MCF 10A (cell line): Measurements from ENCODE around the gene IFT25. TPM values are rescaled to one million over a fixed set of nuclear protein-coding genes. Genes with fewer than 3 reads are reported as not detected.

Source experiments
- BruUV-seq: library from RNA; stranded (reverse); fragments of 400-500 nt; replicated peaks from 2 replicates; lab custom pipeline; 2021; lab: Mats Ljungman, UMichigan
- CTCF ChIA-PET: fragments of 300-600 bp; sonication (Branson Sonifier 250); formaldehyde crosslinking; extraction: SDS; loops from one replicate; lab custom pipeline; 2021; ENCODE audit warnings: antibody characterized with exemption, inconsistent platforms; lab: Yijun Ruan, JAX
- POLR2A ChIA-PET: fragments of 300-600, 350-650 bp; sonication (Branson Sonifier 250); formaldehyde crosslinking; extraction: SDS; loops from one replicate; lab custom pipeline; 2020; ENCODE audit warnings: antibody characterized with exemption, inconsistent platforms; lab: Yijun Ruan, JAX
- DNase-seq: peaks from one replicate; pipeline ENCODE4 v3.0.0-alpha.2; 2018; ENCODE audit not compliant: unreplicated experiment
- H3K27ac Mint-ChIP-seq: one replicate; pipeline ENCODE4 v1.8.0; 2022; ENCODE audit warnings: mild to moderate bottlenecking, low read depth, mixed read lengths; ENCODE audit not compliant: unreplicated experiment
- H3K27me3 Mint-ChIP-seq: one replicate; pipeline ENCODE4 v1.8.0; 2022; ENCODE audit warnings: mixed read lengths; ENCODE audit not compliant: insufficient read depth, unreplicated experiment
- H3K36me3 Mint-ChIP-seq: one replicate; pipeline ENCODE4 v1.8.0; 2022; ENCODE audit warnings: mild to moderate bottlenecking, moderate library complexity, mixed read lengths; ENCODE audit not compliant: insufficient read depth, unreplicated experiment
- H3K4me1 Mint-ChIP-seq: one replicate; pipeline ENCODE4 v1.8.0; 2022; ENCODE audit warnings: mixed read lengths; ENCODE audit not compliant: insufficient read depth, unreplicated experiment
- H3K4me3 Mint-ChIP-seq: one replicate; pipeline ENCODE4 v1.8.0; 2022; ENCODE audit warnings: mild to moderate bottlenecking, moderate library complexity, mixed read lengths; ENCODE audit not compliant: unreplicated experiment
- H3K9me3 Mint-ChIP-seq: one replicate; pipeline ENCODE4 v1.8.0; 2022; ENCODE audit warnings: mixed read lengths; ENCODE audit not compliant: unreplicated experiment
- intact Hi-C: fragments of 100-400 bp; cut with micrococcal nuclease; formaldehyde crosslinking; loops from 2 replicates; pipeline ENCODE4 v1.14.1; 2022
- total RNA-seq: library from RNA; stranded (reverse); gene quantifications from 2 replicates; pipeline ENCODE4 v1.2.3, GENCODE V29; 2022
- TF ChIP-seq, protein P1 (sequence below): fragments of 200-600 bp; IDR thresholded peaks from one replicate; pipeline ENCODE4 v1.8.0; 2022; ENCODE audit warnings: antibody characterized with exemption, mild to moderate bottlenecking; ENCODE audit not compliant: unreplicated experiment

Gene IFT25
- total RNA-seq, 1 experiment from 2014 or later = 22.3 TPM

DNA sequence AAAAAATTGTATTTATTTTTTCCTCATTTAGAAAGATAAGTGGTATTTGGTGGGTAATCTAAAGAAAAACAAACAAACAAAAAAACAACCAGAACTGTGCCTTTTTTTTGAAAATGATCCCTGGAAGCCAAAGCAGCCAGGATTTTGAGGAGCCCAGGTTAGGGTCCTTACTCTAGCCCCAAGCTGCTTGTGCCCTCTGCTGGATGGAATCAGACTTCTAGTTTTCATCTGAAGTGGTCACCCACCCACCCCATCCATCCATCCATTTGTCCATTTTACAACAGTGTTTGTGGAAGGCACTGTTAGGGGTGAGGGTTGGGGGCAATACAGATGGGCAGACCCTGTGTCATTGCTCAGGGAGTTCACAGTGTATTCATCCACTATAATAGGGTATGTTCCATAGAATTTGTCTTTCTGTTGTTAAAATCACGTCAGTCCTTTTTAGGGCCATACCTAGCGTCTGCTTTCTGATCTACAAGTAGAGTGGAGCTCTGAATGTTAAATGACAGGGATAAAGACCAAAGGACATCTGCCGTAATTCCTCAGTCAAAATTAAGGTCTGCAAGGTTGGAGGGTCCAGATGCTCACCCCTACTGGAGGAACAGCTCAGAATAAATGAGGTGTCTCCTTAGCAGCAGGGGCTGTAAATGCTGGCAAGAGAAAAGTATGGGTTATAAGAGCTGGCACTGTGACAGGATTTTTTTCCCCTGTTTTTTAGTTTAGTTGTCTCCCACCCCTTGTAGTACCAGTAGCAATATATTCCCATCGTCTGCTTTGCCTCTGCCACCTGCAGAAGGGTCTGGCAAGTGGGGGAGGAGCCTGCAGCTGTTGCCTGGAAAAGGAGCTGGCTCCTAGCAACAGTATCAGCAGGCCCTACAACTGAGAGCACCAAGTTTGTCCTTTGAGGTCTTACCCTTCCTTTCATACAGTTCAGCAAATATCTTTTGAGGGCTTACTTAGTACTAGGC lies 3.8 kb upstream of the IFT25 start:
- ChIA-PET CTCF (interaction anchor here (0.6 to 5.9 kb wide), 9 partner anchors 10 to 110 kb away, joined by 3 to 59 read pairs (median 4); partner anchors contain the start of gene YIPF1), POLR2A (interaction anchor here (1.4 to 2.0 kb wide), 2 partner anchors 60 to 71 kb away, joined by 4 to 13 read pairs; partner anchors contain the start of gene YIPF1)
- Mint-ChIP-seq H3K27ac (peak overlapping the region; percentile 83), H3K36me3 (peaks cover 32% of the 10 kb centered on the region), H3K9me3 (no peaks in the 10 kb centered on the region), H3K27me3 (no peaks in the 10 kb centered on the region), H3K4me3 (no peak overlapping the region), H3K4me1 (peaks cover 24% of the 10 kb centered on the region)
- TF ChIP-seq, protein P1, sequence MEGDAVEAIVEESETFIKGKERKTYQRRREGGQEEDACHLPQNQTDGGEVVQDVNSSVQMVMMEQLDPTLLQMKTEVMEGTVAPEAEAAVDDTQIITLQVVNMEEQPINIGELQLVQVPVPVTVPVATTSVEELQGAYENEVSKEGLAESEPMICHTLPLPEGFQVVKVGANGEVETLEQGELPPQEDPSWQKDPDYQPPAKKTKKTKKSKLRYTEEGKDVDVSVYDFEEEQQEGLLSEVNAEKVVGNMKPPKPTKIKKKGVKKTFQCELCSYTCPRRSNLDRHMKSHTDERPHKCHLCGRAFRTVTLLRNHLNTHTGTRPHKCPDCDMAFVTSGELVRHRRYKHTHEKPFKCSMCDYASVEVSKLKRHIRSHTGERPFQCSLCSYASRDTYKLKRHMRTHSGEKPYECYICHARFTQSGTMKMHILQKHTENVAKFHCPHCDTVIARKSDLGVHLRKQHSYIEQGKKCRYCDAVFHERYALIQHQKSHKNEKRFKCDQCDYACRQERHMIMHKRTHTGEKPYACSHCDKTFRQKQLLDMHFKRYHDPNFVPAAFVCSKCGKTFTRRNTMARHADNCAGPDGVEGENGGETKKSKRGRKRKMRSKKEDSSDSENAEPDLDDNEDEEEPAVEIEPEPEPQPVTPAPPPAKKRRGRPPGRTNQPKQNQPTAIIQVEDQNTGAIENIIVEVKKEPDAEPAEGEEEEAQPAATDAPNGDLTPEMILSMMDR = peak; percentile 30
- intact Hi-C loops = loop anchor here (1.0 kb wide), 2 partner anchors 71 to 88 kb away; no protein-coding TSS in a partner anchor
- peak; percentile 58 for DNase-seq
- BruUV-seq = TSS peak; percentile 8

DNA sequence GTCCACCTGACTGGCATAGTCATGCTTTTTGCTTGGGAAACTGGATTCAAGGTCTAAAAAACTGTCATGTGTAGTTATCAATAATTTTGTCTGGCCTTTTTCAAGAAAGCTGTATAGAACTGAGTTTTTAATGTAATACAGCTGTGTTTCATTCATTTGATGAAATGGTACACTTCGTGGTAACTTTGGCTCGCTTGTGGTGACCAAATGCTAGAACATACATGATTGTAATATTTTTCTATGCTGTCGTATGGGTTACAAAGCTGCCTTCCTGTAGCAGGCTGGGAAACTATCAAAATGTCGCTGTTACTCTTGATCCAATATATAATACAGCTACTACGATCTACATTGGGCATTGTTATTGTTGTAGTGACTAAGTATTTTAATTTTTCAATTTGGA lies 2.8 kb upstream of the IFT25 start:
- Mint-ChIP-seq H3K27ac (no peak overlapping the region), H3K4me3 (peak overlapping the region; percentile 85), H3K9me3 (no peaks in the 10 kb centered on the region), H3K36me3 (peaks cover 29% of the 10 kb centered on the region), H3K27me3 (no peaks in the 10 kb centered on the region), H3K4me1 (peaks cover 26% of the 10 kb centered on the region)
- no TSS peak for BruUV-seq
- ChIA-PET CTCF (interaction anchor here (0.5 to 5.9 kb wide), 12 partner anchors 8 to 1178 kb away, joined by 3 to 59 read pairs (median 4); no protein-coding TSS in a partner anchor), POLR2A (interaction anchor here (1.5 to 2.0 kb wide), 3 partner anchors 8 to 104 kb away, joined by 6 to 17 read pairs (median 13); partner anchors contain the start of genes TMEM59 and YIPF1)
- intact Hi-C loops = no loop called here
- TF ChIP-seq, protein P1 = no peak
- DNase-seq = no peak

DNA sequence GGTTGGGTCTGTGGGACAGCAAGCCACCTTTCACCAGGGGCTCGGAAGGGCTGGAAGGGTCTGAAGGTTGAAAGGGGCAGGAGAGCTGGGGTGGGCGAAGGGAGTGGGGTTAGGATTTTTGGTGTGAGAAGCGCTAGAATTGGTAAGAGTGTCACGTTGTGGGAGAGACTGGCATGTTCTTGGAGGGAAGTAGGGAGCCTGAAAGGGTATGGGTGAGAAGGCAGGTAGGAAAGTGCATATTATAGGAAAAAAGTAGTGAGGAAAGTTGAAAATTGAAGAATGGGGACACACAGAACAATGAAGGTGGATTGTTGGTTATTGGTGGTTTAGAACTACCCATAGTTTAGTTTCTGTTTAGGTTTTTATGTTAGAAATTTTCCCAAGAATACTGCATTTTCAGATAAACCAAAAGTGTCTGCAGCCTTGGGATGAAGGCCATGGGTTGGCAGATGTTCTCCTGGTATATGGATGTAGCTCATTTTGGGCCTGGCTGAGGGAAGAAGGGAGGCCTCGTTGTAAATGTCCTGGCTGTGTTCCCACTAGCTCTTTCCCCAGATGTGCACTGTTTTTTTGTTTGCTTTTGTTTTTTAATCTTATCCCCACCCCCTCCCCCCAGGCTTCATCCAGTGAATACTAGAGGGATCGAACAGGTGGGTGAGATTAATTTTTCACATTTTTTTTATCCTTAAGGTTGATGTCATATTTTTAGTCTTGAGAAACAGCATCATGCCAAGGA lies 1.8 kb upstream of the IFT25 start:
- peak overlapping the region; percentile 75 for H3K27ac Mint-ChIP-seq
- DNase-seq = no peak
- H3K36me3 Mint-ChIP-seq = peaks cover 20% of the 10 kb centered on the region
- peaks cover 35% of the 10 kb centered on the region for H3K4me1 Mint-ChIP-seq
- intact Hi-C loops = no loop called here
- BruUV-seq = no TSS peak
- TF ChIP-seq, protein P1 = no peak
- no peaks in the 10 kb centered on the region for H3K27me3 Mint-ChIP-seq
- CTCF ChIA-PET = interaction anchor here (0.6 to 5.9 kb wide), 14 partner anchors 9 to 1179 kb away, joined by 3 to 59 read pairs (median 4); no protein-coding TSS in a partner anchor
- POLR2A ChIA-PET = interaction anchor here (0.7 to 2.0 kb wide), 5 partner anchors 9 to 105 kb away, joined by 4 to 17 read pairs (median 6); partner anchors contain the start of genes TMEM59 and YIPF1
- no peaks in the 10 kb centered on the region for H3K9me3 Mint-ChIP-seq
- H3K4me3 Mint-ChIP-seq = peak overlapping the region; percentile 85
